ENCODE measurements around the gene SSH2. TPM values are rescaled to one million over a fixed set of nuclear protein-coding genes. Genes with fewer than 3 reads are reported as not detected.
A peak's percentile ranks its signal among the peaks of the same experiment; 100 is the strongest.

The SSH2 gene
- total and polyA plus RNA-seq, 9 of the 15 experiments (the other 6 are each of a cell fraction or from before 2014, with no cell fraction given) = 3.9 to 16.1 (median 10.2) TPM

- intact Hi-C loops (cut with micrococcal nuclease) (no loop called here), in situ Hi-C loops (cut with MboI) (no loop called here)
- Histone ChIP-seq H4K20me1 (replicated peaks; ENCODE audit: control insufficient read depth, insufficient read depth, low read length) (no peaks in the 10 kb centered on the region), H3K9ac (ENCODE audit: insufficient read depth in 1 of 2, low read depth in 2 of 2, low read length in 2 of 2) (no peak overlapping the region), H3K9me1 (ENCODE audit: control insufficient read depth, insufficient read depth, low read length) (no peaks in the 10 kb centered on the region), H3K4me3 (no peak overlapping the region), H3K9me3 (replicated peaks; ENCODE audit: control insufficient read depth, insufficient read depth, low read depth, low read length) (no peaks in the 10 kb centered on the region), H3K79me2 (ENCODE audit: control insufficient read depth, insufficient read depth, low read length) (no peaks in the 10 kb centered on the region), H3K4me1 (replicated peaks in 1 of 2; ENCODE audit: control insufficient read depth in 2 of 2, insufficient read depth in 2 of 2, low read length in 2 of 2) (peaks cover 4 to 29% of the 10 kb centered on the region in 2 experiments; a peak in 3 of 5 replicates), H3K27me3 (ENCODE audit: control insufficient read depth in 2 of 2, insufficient read depth in 2 of 2, low read length in 2 of 2) (no peaks in the 10 kb centered on the region), H3K4me2 (ENCODE audit: insufficient read depth, low read length) (no peak overlapping the region), H2AFZ (ENCODE audit: low read depth, low read length) (no peak overlapping the region), H3K27ac (ENCODE audit: extremely low read depth, low read depth, low read length) (no peak overlapping the region), H3K36me3 (ENCODE audit: control insufficient read depth, insufficient read depth, low read length) (no peaks in the 10 kb centered on the region)
- ChIA-PET POLR2A (interaction anchor here (0.8 kb wide), 1 partner anchor 34 kb away, joined by 3 read pairs; no protein-coding TSS in a partner anchor), CTCF (ENCODE audit: low intra/inter-chr PET ratio) (interaction anchor here (0.5 kb wide), 1 partner anchor 24 kb away, joined by 4 read pairs; no protein-coding TSS in a partner anchor)
- WGBS (ENCODE audit: insufficient coverage, low coverage, missing lambda C conversion rate) = 31% methylated on average over 2 of the region's 2 CpGs
- no TSS peak for BruUV-seq (replicated peaks)
- no peak for ATAC-seq
- no peak for FAIRE-seq
- no peak for DNase-seq (ENCODE audit: extremely low read depth in 1 of 4, low spot score in 3 of 4)
- TF ChIP-seq VEZF1 (CRISPR knock-in tag; IDR thresholded peaks at IDR 0.05) = 0 out of 2 replicates have a peak, but pooled peaks have one; percentile 16
- TF ChIP-seq ZNF347 (CRISPR knock-in tag; IDR thresholded peaks at IDR 0.05; ENCODE audit: low read depth) = no peak
- no peak for TF ChIP-seq KHSRP (IDR thresholded peaks at IDR 0.05)
- peak; percentile 9; the same call in 1 of the 2 replicates for TF ChIP-seq JUND (IDR thresholded peaks at IDR 0.05; ENCODE audit: borderline replicate concordance, low read depth, low read length)
- no peak for TF ChIP-seq JUND (tag; IDR thresholded peaks at IDR 0.05; ENCODE audit: borderline replicate concordance, low read depth, low read length)
- no peak for TF ChIP-seq ATF3 (IDR thresholded peaks at IDR 0.05)
- TF ChIP-seq ATF3 (CRISPR knock-in tag; conservative IDR thresholded peaks at IDR 0.05) = no peak
- TF ChIP-seq TEAD4 (IDR thresholded peaks at IDR 0.05; ENCODE audit: low read length) = peak; percentile 76
- no peak for TF ChIP-seq TEAD4 (CRISPR knock-in tag; IDR thresholded peaks at IDR 0.05; ENCODE audit: borderline replicate concordance)
- peak; percentile 64 for TF ChIP-seq ARID1B (IDR thresholded peaks at IDR 0.05)
- TF ChIP-seq TRIM28 (IDR thresholded peaks at IDR 0.05) = no peak
- TF ChIP-seq ZNF707 (CRISPR knock-in tag; conservative IDR thresholded peaks at IDR 0.05) = no peak
- TF ChIP-seq ZNF398 (CRISPR knock-in tag; IDR thresholded peaks at IDR 0.05) = no peak
- peak in 1 of 2 experiments; percentile 71; a peak in 2 of 4 replicates for TF ChIP-seq HDAC1 (IDR thresholded peaks at IDR 0.05)
- no peak for TF ChIP-seq CREB3L1 (IDR thresholded peaks at IDR 0.05; ENCODE audit: borderline replicate concordance, low read depth)
- peak; percentile 50 for TF ChIP-seq TCF3 (CRISPR knock-in tag; IDR thresholded peaks at IDR 0.05)
- TF ChIP-seq NCOR1 (IDR thresholded peaks at IDR 0.05) = peak; percentile 30
- peak; percentile 67 for TF ChIP-seq TAL1 (IDR thresholded peaks at IDR 0.05)
- TF ChIP-seq MTA2 (IDR thresholded peaks at IDR 0.05; ENCODE audit: low read depth) = peak; percentile 36
- TF ChIP-seq HDAC2 (IDR thresholded peaks at IDR 0.05) = peak; percentile 39; the same call in 1 of the 2 replicates
Observed at GRCh38 chr17:29846298-29846697, 83.7 kb downstream of the SSH2 start.
